IPS-15b (cell line): ENCODE results near the gene BFAR.
"Not testable (repeated sequence)": the region's sequence is repeated elsewhere in the genome, so short reads cannot be mapped to it uniquely, and the experiment has no call there.

Experiments
- H3K27me3 ChIP-seq: one replicate; pipeline ENCODE4 v1.6.1; 2013; ENCODE audit warnings: low read length; ENCODE audit not compliant: control insufficient read depth, insufficient read depth
- H3K36me3 ChIP-seq: one replicate; pipeline ENCODE4 v1.6.1; 2013; ENCODE audit warnings: low read length; ENCODE audit not compliant: control insufficient read depth, insufficient read depth
- H3K4me1 ChIP-seq: one replicate; pipeline ENCODE4 v1.6.1; 2013; ENCODE audit warnings: mild to moderate bottlenecking, low read length; ENCODE audit not compliant: control insufficient read depth, insufficient read depth
- H3K4me3 ChIP-seq: one replicate; pipeline ENCODE4 v1.5.1; 2013; ENCODE audit warnings: low read depth, low read length
- H3K9ac ChIP-seq: one replicate; pipeline ENCODE4 v1.6.1; 2013; ENCODE audit warnings: low read depth, mild to moderate bottlenecking, low read length
- H3K9me3 ChIP-seq: one replicate; pipeline ENCODE4 v1.6.1; 2013; ENCODE audit warnings: mild to moderate bottlenecking, low read length; ENCODE audit not compliant: control insufficient read depth, insufficient read depth

The BFAR gene

GRCh38 chr16:14616280-14616679, 16.5 kb upstream of the BFAR start:
- Histone ChIP-seq H3K36me3 (peaks cover 21% of the 10 kb centered on the region), H3K4me3 (no peak overlapping the region), H3K9me3 (no peaks in the 10 kb centered on the region), H3K9ac (no peak overlapping the region), H3K4me1 (no peaks in the 10 kb centered on the region), H3K27me3 (no peaks in the 10 kb centered on the region)

GRCh38 chr16:14618566-14618965, 14.2 kb upstream of the BFAR start:
- Histone ChIP-seq H3K9me3 (no peaks in the 10 kb centered on the region), H3K27me3 (no peaks in the 10 kb centered on the region), H3K9ac (no peak overlapping the region), H3K4me1 (no peaks in the 10 kb centered on the region), H3K4me3 (no peak overlapping the region), H3K36me3 (peaks cover 22% of the 10 kb centered on the region)

- H3K9me3 ChIP-seq: no peaks in the 10 kb centered on the region
- no peak overlapping the region for H3K4me3 ChIP-seq
- H3K4me1 ChIP-seq: peaks cover 6% of the 10 kb centered on the region
- H3K27me3 ChIP-seq: no peaks in the 10 kb centered on the region
- H3K36me3 ChIP-seq: peaks cover 22% of the 10 kb centered on the region
- no peak overlapping the region for H3K9ac ChIP-seq
These were observed 5.7 kb upstream of the BFAR start for GRCh38 chr16:14627078-14627477.

GRCh38 chr16:14628806-14629611, 3.7 kb upstream of the BFAR start:
- Histone ChIP-seq H3K4me3 (peak overlapping the region; percentile 84), H3K4me1 (peaks cover 6% of the 10 kb centered on the region), H3K27me3 (no peaks in the 10 kb centered on the region), H3K9ac (peak overlapping the region; percentile 95), H3K9me3 (no peaks in the 10 kb centered on the region), H3K36me3 (peaks cover 15% of the 10 kb centered on the region)

- peaks cover 11% of the 10 kb centered on the region for H3K4me1 ChIP-seq
- peak overlapping the region; percentile 84 for H3K4me3 ChIP-seq
- H3K27me3 ChIP-seq: no peaks in the 10 kb centered on the region
- H3K36me3 ChIP-seq: peaks cover 17% of the 10 kb centered on the region
- H3K9ac ChIP-seq: peak overlapping the region; percentile 95
- H3K9me3 ChIP-seq: no peaks in the 10 kb centered on the region
These were observed 3.2 kb upstream of the BFAR start for GRCh38 chr16:14629612-14629918.

- Histone ChIP-seq H3K9me3 (no peaks in the 10 kb centered on the region), H3K36me3 (peaks cover 15% of the 10 kb centered on the region), H3K27me3 (no peaks in the 10 kb centered on the region), H3K4me3 (peak within 1 kb of the TSS; percentile 84), H3K4me1 (peaks cover 16% of the 10 kb centered on the region), H3K9ac (peak within 1 kb of the TSS; percentile 95)
These were observed 2.7 kb upstream of the BFAR start, which contains the start of gene PARN for GRCh38 chr16:14629919-14630619. Gene PARN (minus strand): TSS chr16:14630260. CDS start chr16:14630125, 135 bp downstream.

GRCh38 chr16:14630620-14631330, 2.0 kb upstream of the BFAR start:
- Histone ChIP-seq H3K4me3 (peak overlapping the region; percentile 52), H3K9ac (peak overlapping the region; percentile 54), H3K36me3 (peaks cover 15% of the 10 kb centered on the region), H3K4me1 (peaks cover 20% of the 10 kb centered on the region)
- not testable (repeated sequence) for H3K9me3 ChIP-seq, H3K27me3 ChIP-seq

- Histone ChIP-seq H3K4me1 (peaks cover 22% of the 10 kb centered on the region), H3K9ac (no peak overlapping the region), H3K9me3 (no peaks in the 10 kb centered on the region), H3K4me3 (peak overlapping the region; percentile 93), H3K36me3 (peaks cover 5% of the 10 kb centered on the region), H3K27me3 (no peaks in the 10 kb centered on the region)
These were observed 1.6 kb downstream of the BFAR start for GRCh38 chr16:14634389-14634725.

GRCh38 chr16:14635395-14636165, 2.8 kb downstream of the BFAR start:
- Histone ChIP-seq H3K9ac (peak overlapping the region; percentile 73), H3K4me3 (peak overlapping the region; percentile 32), H3K4me1 (peaks cover 22% of the 10 kb centered on the region), H3K27me3 (no peaks in the 10 kb centered on the region), H3K9me3 (no peaks in the 10 kb centered on the region), H3K36me3 (peaks cover 5% of the 10 kb centered on the region)

- H3K27me3 ChIP-seq, H3K36me3 ChIP-seq, H3K9me3 ChIP-seq: not testable (repeated sequence)
- H3K4me1 ChIP-seq: peaks cover 29% of the 10 kb centered on the region
- H3K4me3 ChIP-seq: peak overlapping the region; percentile 32
- H3K9ac ChIP-seq: peak overlapping the region; percentile 65
These were observed 3.6 kb downstream of the BFAR start for GRCh38 chr16:14636179-14636950.

- Histone ChIP-seq H3K4me1 (peaks cover 30% of the 10 kb centered on the region), H3K9ac (peak overlapping the region; percentile 19), H3K4me3 (peak overlapping the region; percentile 15)
- not testable (repeated sequence) for H3K9me3 ChIP-seq, H3K27me3 ChIP-seq, H3K36me3 ChIP-seq
These were observed 4.1 kb downstream of the BFAR start for GRCh38 chr16:14636951-14637240.
